COR-L47 (cell line): Measurements from ENCODE around the gene SPX.

Source experiments
- DNase-seq: peaks from one replicate; lab custom pipeline; 2025; lab: John Stamatoyannopoulos, UW

The SPX gene

DNA sequence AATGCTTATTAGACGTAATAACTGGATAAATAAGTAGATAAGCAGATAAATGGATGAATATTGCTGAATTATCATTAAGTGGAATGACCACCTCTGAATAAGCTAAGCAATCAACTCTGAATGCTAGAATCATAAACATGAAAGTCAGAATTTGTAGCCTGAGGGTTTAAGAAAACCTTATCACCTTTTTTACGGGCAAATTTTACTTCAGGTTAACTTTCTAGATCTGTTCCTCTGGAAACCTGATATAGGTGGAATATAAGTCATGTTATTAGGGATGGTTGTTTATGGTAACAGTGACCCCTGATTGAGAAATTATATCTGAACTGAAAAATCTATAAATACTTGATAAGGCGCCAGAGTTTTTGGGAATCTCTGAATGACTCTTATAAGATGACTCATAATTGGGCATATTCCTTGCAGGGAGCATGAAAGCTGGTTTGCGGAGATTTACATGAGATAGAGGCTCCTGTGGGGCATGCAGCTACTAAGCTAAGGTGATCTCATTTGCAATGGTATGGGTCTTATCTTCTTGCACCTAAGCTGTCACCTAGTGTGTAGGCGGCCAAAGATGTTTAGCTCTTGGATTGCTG lies 12.1 kb downstream of the SPX start:
- DNase-seq, result no peak

DNA sequence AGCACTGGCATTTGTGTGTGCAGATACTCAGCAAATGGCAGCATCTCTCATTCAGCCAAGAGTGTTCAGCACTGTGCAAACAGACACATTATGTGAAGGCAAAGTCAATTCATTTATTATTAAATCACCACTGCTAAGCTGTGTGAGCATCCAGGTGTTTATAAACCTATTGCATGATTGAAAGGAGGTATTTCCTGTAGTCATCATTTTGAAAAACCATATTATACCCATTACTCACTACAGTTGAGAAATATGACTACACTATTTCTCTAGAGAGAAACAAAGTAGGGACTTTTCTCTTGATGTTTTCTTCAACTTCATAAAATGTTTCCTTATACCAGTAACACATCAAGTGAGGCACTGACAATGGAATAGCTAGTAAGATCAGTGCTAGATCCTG lies 13.7 kb downstream of the SPX start:
- DNase-seq, result no peak

- DNase-seq, result no peak
These were observed 15.7 kb downstream of the SPX start for GRCh38 chr12:21541773-21542172.

GRCh38 chr12:21542403-21542802 lies 16.3 kb downstream of the SPX start:
- DNase-seq, result no peak

DNA sequence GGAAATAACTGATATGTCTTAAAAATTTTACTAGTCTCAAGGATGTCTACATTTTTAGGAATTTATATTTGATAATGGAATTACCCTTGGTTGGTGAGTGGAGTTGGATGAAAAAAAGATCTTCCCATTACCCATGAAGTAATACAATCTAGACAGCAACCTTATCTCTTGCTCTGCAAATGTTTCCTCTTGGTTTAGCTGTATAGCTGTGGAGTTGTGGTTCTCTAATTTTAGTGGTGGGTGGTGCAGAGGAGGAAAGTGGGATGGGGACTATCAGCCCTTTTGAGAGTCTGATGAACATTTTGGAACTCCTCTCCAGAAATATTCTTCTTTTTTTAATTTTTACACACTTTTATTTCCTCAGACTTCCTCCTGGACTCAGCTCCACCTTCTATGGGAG lies 17.1 kb downstream of the SPX start:
- DNase-seq, result no peak

- DNase-seq, result no peak
These were observed 19.5 kb downstream of the SPX start for GRCh38 chr12:21545557-21545956.

DNA sequence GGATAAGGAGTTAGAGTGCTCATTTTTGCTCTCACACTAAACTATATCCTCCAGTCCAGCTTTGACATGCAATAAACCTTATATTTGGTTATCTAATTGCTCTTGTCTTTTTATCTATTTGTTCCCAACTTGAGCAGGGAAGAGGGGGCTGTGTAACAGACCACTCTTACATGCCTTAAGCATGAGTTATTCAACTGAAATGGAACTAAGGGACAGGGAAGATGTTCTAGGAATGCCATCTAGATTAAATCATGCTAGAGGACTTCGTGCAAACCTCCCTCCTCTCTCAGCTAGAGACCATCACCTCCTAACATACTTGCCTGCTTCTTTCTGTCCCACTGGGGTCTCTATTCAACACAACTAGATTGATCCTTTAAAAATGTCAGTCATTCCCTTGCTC lies 20.6 kb downstream of the SPX start:
- no peak for DNase-seq

- DNase-seq, result no peak
These were observed 21.3 kb downstream of the SPX start for GRCh38 chr12:21547437-21547836.

- DNase-seq, result no peak
These were observed 25.9 kb downstream of the SPX start for GRCh38 chr12:21551841-21552465.

DNA sequence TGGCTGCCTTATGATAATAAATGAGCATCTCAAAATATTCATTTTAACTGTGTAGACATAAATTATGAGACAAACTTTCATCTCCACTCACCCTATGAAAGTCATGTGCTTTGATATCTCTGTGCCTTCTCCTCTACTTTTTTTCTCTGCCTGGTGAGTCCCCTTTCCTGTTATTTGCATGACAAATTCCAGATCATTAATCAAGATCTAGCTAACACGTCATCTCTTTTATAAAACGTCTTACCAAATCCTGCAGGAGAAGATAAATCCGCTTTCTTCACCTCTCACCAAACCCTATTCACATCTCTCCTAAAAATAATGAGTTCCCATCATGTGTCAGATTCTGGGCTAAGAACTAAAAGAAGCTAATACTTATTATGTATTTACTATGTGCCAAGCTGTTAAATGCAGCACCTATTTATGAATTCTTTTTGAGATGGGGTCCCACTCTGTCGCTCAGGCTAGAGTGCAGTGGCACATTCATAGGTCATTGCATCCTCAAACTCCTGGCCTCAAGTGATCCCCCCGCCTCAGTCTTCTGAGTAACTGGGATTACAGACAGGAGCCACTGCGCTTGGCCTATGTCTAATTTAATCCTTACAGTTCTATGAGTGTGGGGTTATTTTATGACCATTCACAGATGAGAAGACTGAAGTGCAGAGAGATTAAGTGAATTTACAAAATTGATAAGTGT lies 26.7 kb downstream of the SPX start:
- DNase-seq, result no peak

DNA sequence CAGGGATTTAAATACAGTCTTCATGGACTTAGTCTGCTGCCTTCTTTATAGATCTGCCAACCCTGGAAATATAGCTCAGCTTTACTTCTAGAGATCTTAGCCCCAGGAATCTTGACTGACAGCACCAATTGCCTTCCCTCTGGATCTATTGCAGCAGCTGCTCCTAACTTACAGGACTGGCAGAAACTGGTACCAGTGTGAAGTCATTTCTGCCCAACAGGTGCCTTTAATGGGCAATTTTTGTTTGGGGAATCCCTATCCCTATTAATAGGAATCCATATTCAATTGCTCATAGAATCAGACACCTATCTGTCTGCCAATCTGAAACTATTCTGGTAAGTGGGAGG lies 27.2 kb downstream of the SPX start:
- DNase-seq, result no peak

DNA sequence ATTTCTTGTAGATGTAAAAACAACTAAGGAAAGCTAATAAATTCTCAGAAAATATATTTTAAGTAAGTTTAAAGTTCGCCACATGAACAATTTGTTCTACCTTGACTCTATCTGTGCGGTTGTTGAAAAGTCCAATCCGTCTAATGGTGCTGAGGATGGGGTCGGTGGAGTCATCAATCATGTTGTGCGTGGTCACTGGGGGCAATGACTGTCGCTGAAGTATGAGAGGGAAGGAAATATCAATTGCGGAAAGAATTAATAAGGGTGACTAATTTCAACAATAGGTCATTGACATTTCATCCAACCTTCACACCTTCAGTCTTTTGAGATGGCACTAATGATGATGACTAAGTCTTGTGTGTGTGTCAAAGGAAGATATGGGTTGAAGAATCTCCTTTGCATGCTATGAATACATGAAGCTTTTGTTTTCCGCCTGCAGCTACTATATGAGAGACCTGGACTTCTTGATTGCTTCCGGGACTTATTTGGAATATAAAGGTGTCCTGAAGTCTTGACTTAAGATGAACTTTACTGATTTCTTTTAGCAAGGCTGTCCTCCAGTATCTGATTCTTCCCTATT lies 32.1 kb downstream of the SPX start:
- no peak for DNase-seq

DNA sequence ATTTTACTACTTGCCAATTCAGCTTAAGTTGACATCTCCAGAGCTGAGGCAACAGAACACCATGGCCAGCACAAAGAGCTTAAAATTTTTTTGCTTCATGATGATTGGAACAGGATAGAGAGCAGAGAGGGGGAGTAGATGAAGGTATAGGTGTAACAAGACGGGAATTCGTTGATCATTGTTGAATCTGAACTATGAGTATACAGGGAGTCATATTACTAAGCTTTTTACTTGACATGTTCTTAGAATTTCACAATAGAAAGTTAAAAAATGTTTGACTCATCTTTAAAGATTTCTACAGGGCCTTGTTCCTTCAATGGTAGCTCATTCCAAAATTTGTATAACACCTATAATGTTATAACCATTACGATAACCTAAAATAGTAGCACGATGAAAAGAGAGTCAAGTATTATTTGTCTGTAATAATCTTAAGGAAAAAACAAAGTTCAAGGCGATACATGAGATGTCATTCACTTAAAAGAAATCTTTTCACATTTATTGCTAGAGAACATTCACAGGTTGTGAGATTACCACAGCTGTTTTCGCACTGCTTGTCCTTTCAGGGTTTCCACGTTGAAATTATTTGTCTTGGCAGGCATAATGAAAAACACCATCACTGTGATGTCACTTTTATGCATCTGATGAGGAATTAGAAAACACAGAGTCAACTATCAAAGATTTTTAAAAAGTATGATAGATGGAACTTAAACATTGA lies 33.9 kb downstream of the SPX start:
- DNase-seq, result no peak

DNA sequence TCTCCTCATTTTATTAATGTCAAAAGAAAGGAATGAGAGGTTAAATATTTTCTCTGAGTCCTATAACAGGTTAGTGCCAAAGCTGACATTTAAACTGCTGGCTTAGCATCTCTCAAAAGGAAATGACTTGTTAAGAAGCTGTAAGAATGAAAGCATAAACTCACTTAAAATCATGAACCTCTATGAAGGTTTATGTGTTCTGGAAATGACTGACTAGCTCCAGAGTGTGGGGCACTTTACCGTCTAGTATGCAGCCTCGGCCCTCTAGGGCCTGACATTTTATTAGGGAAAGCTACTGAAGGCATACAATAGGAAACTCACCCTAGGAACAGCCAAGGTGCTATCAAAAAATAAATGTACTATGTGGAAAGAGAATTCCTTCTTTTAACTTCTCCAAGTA lies 35.1 kb downstream of the SPX start:
- no peak for DNase-seq

DNA sequence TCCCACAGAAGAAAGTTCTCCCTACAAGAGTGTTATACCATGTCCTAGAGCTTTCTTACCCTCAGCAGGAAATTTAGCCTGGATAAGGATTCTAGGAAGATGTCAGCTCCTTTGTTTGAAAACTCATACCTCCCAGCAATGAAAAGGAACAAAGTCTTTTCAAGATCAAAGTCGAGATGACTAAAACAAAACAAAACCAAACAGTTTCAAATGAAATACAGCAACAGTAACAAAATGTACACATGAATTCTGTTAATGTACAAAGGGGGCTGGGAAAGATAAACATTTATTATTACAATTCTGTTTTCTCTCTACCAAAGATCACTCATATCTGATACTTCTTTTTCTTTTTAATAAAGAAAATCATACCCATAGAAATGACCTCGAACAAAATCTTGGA lies 36.8 kb downstream of the SPX start:
- no peak for DNase-seq

GRCh38 chr12:21566223-21566906 lies 40.3 kb downstream of the SPX start:
- no peak for DNase-seq

GRCh38 chr12:21566907-21567394 lies 40.9 kb downstream of the SPX start:
- no peak for DNase-seq

DNA sequence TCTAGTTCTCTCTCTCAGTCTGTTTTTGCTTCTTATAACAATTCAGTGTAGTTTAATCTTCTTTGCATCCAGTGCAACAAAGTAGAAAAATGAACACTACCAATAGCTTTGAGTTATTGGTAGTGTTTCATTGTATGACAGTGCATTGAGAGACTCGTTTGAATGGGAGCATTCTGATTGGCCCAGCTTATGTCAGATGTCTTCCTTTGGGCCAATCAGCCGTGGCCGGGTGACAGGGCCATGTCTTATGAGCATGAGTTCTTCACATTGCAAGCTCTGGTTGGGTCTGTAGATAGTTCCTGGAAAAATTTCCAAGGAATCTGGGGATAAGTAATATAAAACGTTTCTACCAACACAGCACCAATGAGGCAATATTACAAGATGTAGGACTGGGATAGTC lies 42.0 kb downstream of the SPX start:
- no peak for DNase-seq

DNA sequence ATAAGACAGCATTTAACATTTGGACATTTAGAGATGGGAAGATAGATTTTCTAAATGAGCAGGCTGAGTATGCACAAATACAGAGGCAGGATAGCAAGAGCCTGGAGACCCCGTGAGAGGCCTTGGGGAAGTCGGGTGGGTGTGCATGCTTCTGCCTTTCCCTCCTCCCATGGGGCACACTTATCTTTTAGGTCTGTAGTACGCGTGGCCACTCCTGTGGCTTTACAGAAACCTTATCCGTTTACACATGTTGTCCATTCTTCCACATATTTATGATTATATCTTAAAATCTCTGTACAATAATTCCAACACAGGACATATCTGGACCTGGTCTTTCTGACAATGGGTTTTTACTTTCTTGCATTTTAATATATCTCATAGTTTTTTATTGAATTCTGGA lies 45.0 kb downstream of the SPX start:
- no peak for DNase-seq

DNA sequence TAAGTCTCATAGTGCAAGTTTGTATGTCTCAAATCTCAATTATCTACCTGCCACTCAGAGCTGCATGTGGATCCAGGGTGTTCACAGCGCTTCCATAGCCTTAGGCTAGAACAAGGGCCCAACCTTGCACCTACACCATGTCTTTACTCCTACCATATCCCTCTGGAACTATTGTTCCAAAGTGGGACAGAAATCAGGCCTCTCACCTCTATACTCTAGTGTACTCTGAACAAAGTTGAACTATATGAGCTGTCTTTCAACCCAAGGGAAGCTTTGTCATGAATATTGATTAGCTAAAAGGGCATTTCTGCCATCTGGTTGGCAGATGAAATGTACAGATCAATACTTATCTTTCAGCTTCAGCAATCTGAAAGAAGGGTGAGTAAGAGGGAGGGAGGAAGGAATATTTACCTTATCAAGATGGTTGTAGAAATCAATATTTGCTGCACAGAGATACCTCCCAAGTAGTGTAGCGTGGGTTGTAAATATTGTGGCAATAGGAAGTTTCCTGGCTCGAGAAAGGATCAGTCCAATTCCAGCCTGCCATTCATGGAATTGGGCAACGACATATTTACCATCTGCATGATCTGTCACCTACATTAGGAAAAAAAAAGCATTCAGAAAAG lies 47.8 kb downstream of the SPX start:
- DNase-seq, result no peak

- DNase-seq, result no peak
These were observed 50.3 kb downstream of the SPX start for GRCh38 chr12:21576431-21576830.

DNA sequence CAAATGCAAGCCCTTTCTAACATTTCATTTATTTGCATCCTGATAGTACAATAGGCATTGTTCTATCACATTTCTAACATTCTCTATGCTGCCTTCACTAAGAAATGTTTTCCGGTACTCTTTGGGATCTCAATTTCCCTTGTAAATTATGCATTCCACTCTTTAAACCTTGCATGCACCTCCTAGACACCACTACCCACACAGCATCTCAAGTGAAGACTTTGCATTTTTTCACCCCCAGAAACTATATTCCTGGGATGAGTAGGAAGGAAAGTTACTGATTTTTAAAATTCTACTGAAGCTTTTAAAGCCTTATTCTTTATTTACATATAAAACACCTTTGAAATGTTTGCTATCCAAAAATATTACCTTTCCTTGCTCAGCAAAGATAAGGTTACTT lies 51.4 kb downstream of the SPX start:
- DNase-seq, result no peak
